HG02870 (cell line): ENCODE data around the gene RNF207.

Experiments
- ATAC-seq: cut with Tn5 transposase; IDR thresholded peaks from one replicate; pipeline ENCODE4 v1.9.1; 2021; ENCODE audit warnings: mild to moderate bottlenecking, moderate library complexity; ENCODE audit not compliant: unreplicated experiment

RNF207 gene

GRCh38 chr1:6247651-6248050 lies 41.7 kb downstream of the RNF207 start:
- no peak for ATAC-seq

GRCh38 chr1:6248161-6248776 lies 42.4 kb downstream of the RNF207 start:
- ATAC-seq, result no peak

GRCh38 chr1:6248932-6249738 lies 43.2 kb downstream of the RNF207 start:
- no peak for ATAC-seq

GRCh38 chr1:6249739-6250689 lies 44.1 kb downstream of the RNF207 start:
- no peak for ATAC-seq

GRCh38 chr1:6251233-6251632 lies 45.3 kb downstream of the RNF207 start:
- ATAC-seq, result no peak

GRCh38 chr1:6251681-6252373 lies 45.9 kb downstream of the RNF207 start:
- no peak for ATAC-seq

- no peak for ATAC-seq
Measured at GRCh38 chr1:6252374-6252710, 46.4 kb downstream of the RNF207 start.

GRCh38 chr1:6253380-6253779 lies 47.5 kb downstream of the RNF207 start:
- no peak for ATAC-seq

GRCh38 chr1:6254691-6255090 lies 48.8 kb downstream of the RNF207 start:
- no peak for ATAC-seq

- ATAC-seq, result no peak
Measured at GRCh38 chr1:6256645-6257044, 50.7 kb downstream of the RNF207 start.

- no peak for ATAC-seq
Measured at GRCh38 chr1:6257541-6258069, 51.7 kb downstream of the RNF207 start.

GRCh38 chr1:6258675-6259074 lies 52.8 kb downstream of the RNF207 start:
- no peak for ATAC-seq

GRCh38 chr1:6259491-6260362 lies 53.8 kb downstream of the RNF207 start:
- no peak for ATAC-seq

GRCh38 chr1:6260433-6260934 lies 54.6 kb downstream of the RNF207 start:
- ATAC-seq, result no peak

- no peak for ATAC-seq
Measured at GRCh38 chr1:6260961-6261614, 55.2 kb downstream of the RNF207 start, which contains the start of gene GPR153. GPR153 (minus strand) TSS chr1:6261098; CDS start chr1:6254905, 6,193 bp downstream.

- no peak for ATAC-seq
Measured at GRCh38 chr1:6261615-6261995, 55.7 kb downstream of the RNF207 start.

- no peak for ATAC-seq
Measured at GRCh38 chr1:6262555-6263420, 56.9 kb downstream of the RNF207 start.

- ATAC-seq, result no peak
Measured at GRCh38 chr1:6263716-6264115, 57.8 kb downstream of the RNF207 start.
